HepG2 (cell line): ENCODE measurements around the gene RCOR3. TPM values are rescaled to one million over a fixed set of nuclear protein-coding genes. Genes with fewer than 3 reads are reported as not detected.

Experiments used
- FOXK1 ChIP-seq: sonication (generic); formaldehyde crosslinking; IDR thresholded peaks from 2 replicates; pipeline ENCODE4 v1.4.0; 2020; ENCODE audit warnings: low read depth, missing genetic modification reagents, borderline replicate concordance
- HDAC2 ChIP-seq: sonication (generic); formaldehyde crosslinking; IDR thresholded peaks from 2 replicates; pipeline ENCODE4 v1.4.0; 2020; ENCODE audit warnings: missing genetic modification reagents
- HNRNPUL1 ChIP-seq: fragments of 200-400 bp; formaldehyde crosslinking; IDR thresholded peaks from 2 replicates; pipeline ENCODE4 v1.6.1; 2017; ENCODE audit warnings: low read depth, mild to moderate bottlenecking, low read length, moderate library complexity
- PCBP2 ChIP-seq: fragments of 200-400 bp; formaldehyde crosslinking; optimal IDR thresholded peaks from 2 replicates; pipeline ENCODE3; 2018; ENCODE audit warnings: low read length, low read depth; ENCODE audit not compliant: poor library complexity, severe bottlenecking
- PRMT3 ChIP-seq: sonication (generic); formaldehyde crosslinking; IDR thresholded peaks from 2 replicates; pipeline ENCODE4 v1.8.1; 2022; ENCODE audit warnings: low read depth, mild to moderate bottlenecking, moderate library complexity, missing genetic modification reagents, borderline replicate concordance
- SMC3 ChIP-seq: IDR thresholded peaks from 2 replicates; pipeline ENCODE4 v1.6.1; 2011; ENCODE audit warnings: low read length, improper control_type of control experiment
- SNRNP70 ChIP-seq: fragments of 200-400 bp; formaldehyde crosslinking; IDR thresholded peaks from 2 replicates; pipeline ENCODE4 v1.6.1; 2017; ENCODE audit warnings: mild to moderate bottlenecking, low read depth, low read length, moderate library complexity
- SOX5 ChIP-seq: IDR thresholded peaks from 2 replicates; pipeline ENCODE4 v1.6.1; 2016; ENCODE audit warnings: borderline replicate concordance
- ZC3H4 ChIP-seq: sonication (generic); formaldehyde crosslinking; IDR thresholded peaks from 2 replicates; pipeline ENCODE4 v1.4.0; 2020; ENCODE audit warnings: missing genetic modification reagents, borderline replicate concordance
- ZNF337 ChIP-seq: sonication (generic); formaldehyde crosslinking; IDR thresholded peaks from 2 replicates; pipeline ENCODE4 v1.5.1; 2020; ENCODE audit warnings: missing genetic modification reagents, low read depth, mild to moderate bottlenecking, borderline replicate concordance
- ZNF513 ChIP-seq: sonication (generic); formaldehyde crosslinking; conservative IDR thresholded peaks from 2 replicates; pipeline ENCODE4 v1.5.0; 2020; ENCODE audit warnings: missing genetic modification reagents
- ZNF570 ChIP-seq: sonication (generic); formaldehyde crosslinking; IDR thresholded peaks from 2 replicates; pipeline ENCODE4 v1.4.0; 2020; ENCODE audit warnings: mild to moderate bottlenecking, missing genetic modification reagents, borderline replicate concordance
- ZNF607 ChIP-seq: sonication (generic); formaldehyde crosslinking; IDR thresholded peaks from 2 replicates; pipeline ENCODE4 v1.5.1; 2020; ENCODE audit warnings: missing genetic modification reagents, mild to moderate bottlenecking, borderline replicate concordance
- ZNF746 ChIP-seq: sonication (generic); formaldehyde crosslinking; IDR thresholded peaks from 2 replicates; pipeline ENCODE4 v1.8.0; 2022; ENCODE audit warnings: mild to moderate bottlenecking, missing genetic modification reagents
- ZNF883 ChIP-seq: sonication (generic); formaldehyde crosslinking; IDR thresholded peaks from 2 replicates; pipeline ENCODE4 v1.5.1; 2020; ENCODE audit warnings: mild to moderate bottlenecking, missing genetic modification reagents; ENCODE audit errors: not compliant biosample characterization
- polyA plus RNA-seq, 8 experiments: library from polyadenylated mRNA; depleted of rRNA in 3 of 8; stranded (reverse) in 7 of 8; unstranded in 1 of 8; fragments of >200 nt; fragmentation: Illumina TruSeq in 4 of 8; extraction: Trizol in 4 of 8; gene quantifications; 2 replicates each; pipeline versions ENCODE4 v1.2.1 to v1.2.3, GENCODE V29; 2011 to 2016; ENCODE audit warnings: low read depth in 4 of 8, missing spikeins in 1 of 8, mixed read lengths in 1 of 8; ENCODE audit not compliant: insufficient read depth in 1 of 8
- total RNA-seq, 5 experiments: library from RNA; depleted of rRNA; stranded (reverse); fragments of >200 nt; fragmentation: Illumina TruSeq; extraction: Trizol; gene quantifications; 2 replicates each; pipeline ENCODE4 v1.2.3, GENCODE V29; 2016; ENCODE audit warnings: low read depth in 1 of 5
- TF ChIP-seq, protein P1 (sequence below): sonication (generic); formaldehyde crosslinking; IDR thresholded peaks from 2 replicates; pipeline ENCODE4 v1.4.0; 2020; ENCODE audit warnings: mild to moderate bottlenecking, missing genetic modification reagents
- TF ChIP-seq, protein P2 (sequence below): IDR thresholded peaks from 2 replicates; pipeline ENCODE4 v1.6.1; 2016; ENCODE audit warnings: control low read depth

The RCOR3 gene
- total and polyA plus RNA-seq, 2 of the 13 experiments (the other 11 are each of a cell fraction or from before 2014, with no cell fraction given): 16.8 to 31.6 TPM

GRCh38 chr1:211258756-211259637 lies at the start of gene RCOR3 (continued):
- TF ChIP-seq SNRNP70: no peak
- peak; percentile 69 for TF ChIP-seq HDAC2
- no peak for TF ChIP-seq PCBP2
- peak; percentile 73; the same call in 1 of the 2 replicates for TF ChIP-seq ZC3H4 (CRISPR knock-in tag)
- TF ChIP-seq PRMT3: no peak
- TF ChIP-seq ZNF607: peak; percentile 86
- TF ChIP-seq, protein P1, sequence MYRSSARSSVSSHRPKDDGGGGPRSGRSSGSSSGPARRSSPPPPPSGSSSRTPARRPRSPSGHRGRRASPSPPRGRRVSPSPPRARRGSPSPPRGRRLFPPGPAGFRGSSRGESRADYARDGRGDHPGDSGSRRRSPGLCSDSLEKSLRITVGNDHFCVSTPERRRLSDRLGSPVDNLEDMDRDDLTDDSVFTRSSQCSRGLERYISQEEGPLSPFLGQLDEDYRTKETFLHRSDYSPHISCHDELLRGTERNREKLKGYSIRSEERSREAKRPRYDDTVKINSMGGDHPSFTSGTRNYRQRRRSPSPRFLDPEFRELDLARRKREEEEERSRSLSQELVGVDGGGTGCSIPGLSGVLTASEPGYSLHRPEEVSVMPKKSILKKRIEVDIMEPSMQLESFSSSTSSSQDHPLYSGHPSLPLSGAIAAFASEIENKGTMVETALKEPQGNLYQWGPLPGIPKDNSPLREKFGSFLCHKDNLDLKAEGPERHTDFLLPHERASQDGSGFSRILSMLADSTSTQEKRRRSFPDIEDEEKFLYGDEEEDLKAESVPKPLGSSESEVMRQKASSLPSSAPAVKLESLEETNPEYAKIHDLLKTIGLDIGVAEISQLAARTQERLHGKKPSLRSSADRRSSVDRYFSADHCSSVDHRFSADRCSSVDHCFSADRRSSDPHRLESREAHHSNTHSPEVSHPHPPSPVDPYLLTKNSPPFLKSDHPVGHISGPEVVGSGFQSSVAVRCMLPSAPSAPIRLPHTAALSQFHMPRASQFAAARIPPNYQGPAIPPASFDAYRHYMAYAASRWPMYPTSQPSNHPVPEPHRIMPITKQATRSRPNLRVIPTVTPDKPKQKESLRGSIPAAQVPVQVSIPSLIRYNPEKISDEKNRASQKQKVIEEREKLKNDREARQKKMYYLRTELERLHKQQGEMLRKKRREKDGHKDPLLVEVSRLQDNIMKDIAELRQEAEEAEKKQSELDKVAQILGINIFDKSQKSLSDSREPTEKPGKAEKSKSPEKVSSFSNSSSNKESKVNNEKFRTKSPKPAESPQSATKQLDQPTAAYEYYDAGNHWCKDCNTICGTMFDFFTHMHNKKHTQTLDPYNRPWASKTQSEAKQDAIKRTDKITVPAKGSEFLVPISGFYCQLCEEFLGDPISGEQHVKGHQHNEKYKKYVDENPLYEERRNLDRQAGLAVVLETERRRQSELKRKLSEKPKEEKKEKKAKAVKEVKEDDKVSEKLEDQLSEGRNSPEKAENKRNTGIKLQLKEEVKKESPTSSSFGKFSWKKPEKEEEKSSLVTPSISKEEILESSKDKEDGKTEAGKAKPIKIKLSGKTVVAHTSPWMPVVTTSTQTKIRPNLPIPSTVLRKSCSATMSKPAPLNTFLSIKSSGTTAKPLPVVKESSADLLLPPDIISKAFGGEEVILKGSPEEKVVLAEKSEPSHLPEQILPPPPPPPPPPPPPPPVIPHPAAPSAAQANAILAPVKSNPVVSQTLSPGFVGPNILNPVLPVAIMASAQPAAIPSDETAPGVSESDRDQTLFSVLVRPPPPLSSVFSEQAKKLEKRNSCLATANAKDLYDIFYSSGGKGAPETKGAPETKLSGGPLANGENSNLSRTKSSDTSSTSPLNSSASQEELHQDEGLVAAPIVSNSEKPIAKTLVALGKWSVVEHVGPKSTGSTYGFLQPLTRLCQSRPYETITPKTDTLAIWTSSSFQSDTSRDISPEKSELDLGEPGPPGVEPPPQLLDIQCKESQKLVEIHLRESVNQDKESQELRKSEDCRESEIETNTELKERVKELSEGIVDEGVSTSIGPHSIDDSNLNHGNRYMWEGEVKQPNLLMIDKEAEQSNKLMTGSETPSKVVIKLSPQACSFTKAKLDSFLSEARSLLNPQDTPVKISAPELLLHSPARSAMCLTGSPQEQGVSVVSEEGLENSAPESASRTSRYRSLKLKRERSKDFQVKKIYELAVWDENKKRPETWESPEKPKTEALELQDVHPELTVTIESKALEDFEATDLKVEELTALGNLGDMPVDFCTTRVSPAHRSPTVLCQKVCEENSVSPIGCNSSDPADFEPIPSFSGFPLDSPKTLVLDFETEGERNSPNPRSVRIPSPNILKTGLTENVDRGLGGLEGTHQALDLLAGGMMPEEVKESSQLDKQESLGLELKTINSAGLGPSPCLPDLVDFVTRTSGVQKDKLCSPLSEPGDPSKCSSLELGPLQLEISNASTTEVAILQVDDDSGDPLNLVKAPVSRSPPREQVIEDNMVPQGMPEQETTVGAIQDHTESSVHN: 0 out of 2 replicates have a peak, but pooled peaks have one; percentile 59
- peak; percentile 64; the same call in 1 of the 2 replicates for TF ChIP-seq HNRNPUL1
- peak; percentile 47; the same call in 1 of the 2 replicates for TF ChIP-seq ZNF570 (CRISPR knock-in tag)
- 0 out of 2 replicates have a peak, but pooled peaks have one; percentile 68 for TF ChIP-seq ZNF337
- TF ChIP-seq ZNF746 (CRISPR knock-in tag): 0 out of 2 replicates have a peak, but pooled peaks have one; percentile 61
- TF ChIP-seq ZNF883: peak; percentile 75
- no peak for TF ChIP-seq SMC3
- no peak; the same call in 1 of the 2 replicates for TF ChIP-seq FOXK1
- TF ChIP-seq, protein P2, sequence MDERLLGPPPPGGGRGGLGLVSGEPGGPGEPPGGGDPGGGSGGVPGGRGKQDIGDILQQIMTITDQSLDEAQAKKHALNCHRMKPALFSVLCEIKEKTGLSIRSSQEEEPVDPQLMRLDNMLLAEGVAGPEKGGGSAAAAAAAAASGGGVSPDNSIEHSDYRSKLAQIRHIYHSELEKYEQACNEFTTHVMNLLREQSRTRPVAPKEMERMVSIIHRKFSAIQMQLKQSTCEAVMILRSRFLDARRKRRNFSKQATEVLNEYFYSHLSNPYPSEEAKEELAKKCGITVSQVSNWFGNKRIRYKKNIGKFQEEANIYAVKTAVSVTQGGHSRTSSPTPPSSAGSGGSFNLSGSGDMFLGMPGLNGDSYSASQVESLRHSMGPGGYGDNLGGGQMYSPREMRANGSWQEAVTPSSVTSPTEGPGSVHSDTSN (CRISPR knock-in tag): no peak
- peak; percentile 49 for TF ChIP-seq SOX5 (CRISPR knock-in tag)
- no peak for TF ChIP-seq ZNF513 (CRISPR knock-in tag)
